SK-N-SH (cell line): ENCODE results near the gene LST1.

Experiments
- CHD2 ChIP-seq: fragments of 150-350 bp; IDR thresholded peaks from 2 replicates; pipeline ENCODE4 v1.6.1; 2018; ENCODE audit warnings: low read length; ENCODE audit not compliant: partially characterized antibody
- CTCF ChIP-seq: fragments of 200-600 bp; sonication (generic); IDR thresholded peaks from 2 replicates; pipeline ENCODE4 v1.6.1; 2017; ENCODE audit warnings: antibody characterized with exemption, mild to moderate bottlenecking, moderate library complexity
- EP300 ChIP-seq, 2 experiments: IDR thresholded peaks; 2 replicates each; pipeline versions ENCODE4 v1.4.0 to v1.6.1; 2012; ENCODE audit warnings: borderline replicate concordance in 1 of 2, low read depth in 1 of 2, low read length in 1 of 2
- FOSL2 ChIP-seq: IDR thresholded peaks from 2 replicates; pipeline ENCODE4 v1.4.0; 2012; ENCODE audit warnings: low read depth, mild to moderate bottlenecking, moderate library complexity, borderline replicate concordance
- JUND ChIP-seq: IDR thresholded peaks from 2 replicates; pipeline ENCODE4 v1.4.0; 2012
- MEF2A ChIP-seq: IDR thresholded peaks from 2 replicates; pipeline ENCODE4 v1.4.0; 2012; ENCODE audit warnings: low read depth, borderline replicate concordance
- POLR2AphosphoS5 ChIP-seq: IDR thresholded peaks from 2 replicates; pipeline ENCODE4 v1.6.1; 2012; ENCODE audit warnings: low read depth, low read length
- RCOR1 ChIP-seq: fragments of 150-350 bp; IDR thresholded peaks from 2 replicates; pipeline ENCODE4 v1.6.1; 2017; ENCODE audit warnings: antibody characterized with exemption, low read length
- RFX5 ChIP-seq: IDR thresholded peaks from 2 replicates; pipeline ENCODE4 v1.6.1; 2012; ENCODE audit warnings: mild to moderate bottlenecking, improper control_type of control experiment, low read length
- TAF1 ChIP-seq: IDR thresholded peaks from 2 replicates; pipeline ENCODE4 v1.6.1; 2012; ENCODE audit warnings: low read depth, mild to moderate bottlenecking, low read length, moderate library complexity, borderline replicate concordance
- TEAD4 ChIP-seq: IDR thresholded peaks from 2 replicates; pipeline ENCODE4 v1.4.0; 2012; ENCODE audit warnings: mild to moderate bottlenecking, borderline replicate concordance; ENCODE audit not compliant: insufficient read depth
- ZBTB33 ChIP-seq: IDR thresholded peaks from 2 replicates; pipeline ENCODE4 v1.4.0; 2012; ENCODE audit warnings: low read depth, borderline replicate concordance

GRCh38 chr6:31586008-31586407 lies at the start of gene LST1:
- TF ChIP-seq RFX5 (no peak), MEF2A (no peak), CTCF (no peak), RCOR1 (no peak), JUND (no peak), CHD2 (no peak), TEAD4 (no peak), POLR2AphosphoS5 (no peak), ZBTB33 (no peak), FOSL2 (no peak), TAF1 (no peak), EP300 (IDR thresholded peaks at IDR 0.05; ENCODE audit: borderline replicate concordance in 1 of 2, low read depth in 1 of 2, low read length in 1 of 2) (no peak)
